ELF-1 (cell line): ENCODE results near the gene NNT.

Experiments
- DNase-seq: peaks from one replicate; pipeline ENCODE4 v3.0.0-alpha.2; 2016; ENCODE audit warnings: low read depth, low spot score

Gene NNT

GRCh38 chr5:43623048-43623680 lies 20.2 kb downstream of the NNT start:
- DNase-seq, result no peak

- peak; percentile 81 for DNase-seq
Measured at GRCh38 chr5:43627028-43627427, 24.0 kb downstream of the NNT start.

- peak; percentile 68 for DNase-seq
Measured at GRCh38 chr5:43631182-43631910, 28.4 kb downstream of the NNT start.

DNA sequence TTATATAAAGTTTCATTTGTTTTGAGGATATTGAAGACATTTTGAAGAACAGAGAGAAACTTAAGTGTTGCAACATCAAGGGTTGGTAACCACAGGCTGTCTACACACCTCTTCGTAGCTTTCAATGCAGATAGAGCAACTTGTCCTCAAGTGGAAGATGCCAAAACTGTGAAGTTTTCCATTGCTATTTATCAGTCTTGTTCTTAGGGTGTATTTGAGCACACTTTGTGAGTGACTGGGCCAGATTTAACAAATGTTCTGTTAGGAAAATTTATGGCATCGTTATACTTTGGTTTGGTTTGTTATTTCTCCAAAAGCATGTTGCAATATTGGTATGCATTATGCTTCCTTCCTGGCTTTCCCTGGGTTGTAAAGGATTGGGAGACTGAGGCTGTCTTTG lies 31.6 kb downstream of the NNT start:
- no peak for DNase-seq

DNA sequence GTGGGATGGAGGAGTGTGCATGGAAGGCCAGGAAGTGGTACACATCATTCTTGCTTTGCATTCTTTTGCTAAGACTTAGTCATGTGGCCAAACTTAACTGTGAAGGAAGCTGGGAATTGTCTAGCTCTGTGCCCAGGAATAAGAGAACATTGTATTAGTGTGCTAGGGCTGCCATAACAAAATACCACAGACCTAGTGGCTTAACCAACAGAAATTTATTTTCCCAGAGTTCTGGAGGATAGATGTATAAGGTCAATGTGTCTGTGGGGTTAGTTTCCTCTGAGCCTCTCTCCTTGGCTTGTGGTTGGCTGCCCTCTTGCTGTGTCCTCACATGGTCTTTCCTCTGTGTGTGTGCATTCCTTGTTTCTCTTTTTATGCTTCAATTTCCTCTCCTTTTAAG lies 32.4 kb downstream of the NNT start:
- no peak for DNase-seq

GRCh38 chr5:43636076-43636475 lies 33.1 kb downstream of the NNT start:
- no peak for DNase-seq

DNA sequence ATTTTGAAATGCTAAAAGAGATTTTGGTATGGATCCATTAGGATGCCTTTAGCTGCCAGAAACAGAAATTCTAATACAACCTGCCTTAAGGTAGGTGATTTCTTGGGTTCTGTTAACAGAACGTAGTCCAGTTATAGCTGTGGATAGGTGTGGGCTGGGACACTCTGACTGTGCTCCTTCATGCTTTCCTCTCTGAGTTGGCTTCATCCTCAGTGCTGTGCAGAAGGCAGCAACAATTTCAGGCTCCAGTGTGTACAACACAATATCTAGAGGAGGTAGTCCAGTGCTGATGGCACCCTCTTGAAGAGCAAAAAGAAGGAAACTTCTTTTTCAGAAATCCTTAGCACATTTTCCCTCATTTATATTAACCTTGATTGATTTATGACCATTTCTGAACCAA lies 34.4 kb downstream of the NNT start:
- DNase-seq, result no peak

- DNase-seq, result no peak
Measured at GRCh38 chr5:43638107-43638506, 35.1 kb downstream of the NNT start.

DNA sequence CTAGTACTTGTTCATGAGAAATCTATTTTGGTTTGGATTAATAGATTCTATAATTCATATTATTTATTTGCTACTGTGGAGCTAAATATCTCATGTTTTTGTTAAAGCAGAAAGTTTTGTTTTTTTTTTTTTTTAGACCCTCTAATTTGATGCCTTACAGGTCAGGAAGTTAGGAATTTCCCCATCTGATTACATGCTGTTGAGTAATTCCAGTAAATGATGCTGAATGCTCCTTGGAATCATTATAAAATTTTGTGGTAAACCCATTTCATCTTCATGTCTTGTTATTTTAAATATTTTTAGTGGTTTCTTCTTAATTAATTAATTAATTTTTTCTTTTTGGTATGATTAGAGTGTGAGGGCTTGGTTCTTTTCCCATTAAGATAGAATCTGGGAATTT lies 35.6 kb downstream of the NNT start:
- DNase-seq, result no peak

- no peak for DNase-seq
Measured at GRCh38 chr5:43639566-43639965, 36.6 kb downstream of the NNT start.

DNA sequence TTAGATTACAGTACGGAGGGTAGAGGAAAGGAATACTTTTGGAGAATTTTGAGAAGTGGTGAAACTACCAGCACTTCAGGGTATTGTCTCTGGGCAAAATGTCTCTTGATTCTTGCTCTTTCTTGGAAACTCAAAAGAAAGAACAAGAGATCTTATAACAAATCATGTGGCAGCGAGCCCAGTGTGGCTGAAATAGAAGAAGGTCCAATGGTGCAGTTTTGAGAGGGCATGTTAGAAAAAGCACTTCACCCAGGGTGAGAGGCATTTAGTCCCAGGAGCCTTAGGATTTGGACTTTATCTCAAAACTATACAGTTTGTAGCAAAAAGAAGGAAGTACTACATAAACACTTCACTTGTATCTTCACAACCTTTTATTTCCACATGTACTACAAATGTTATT lies 39.4 kb downstream of the NNT start:
- DNase-seq, result no peak

DNA sequence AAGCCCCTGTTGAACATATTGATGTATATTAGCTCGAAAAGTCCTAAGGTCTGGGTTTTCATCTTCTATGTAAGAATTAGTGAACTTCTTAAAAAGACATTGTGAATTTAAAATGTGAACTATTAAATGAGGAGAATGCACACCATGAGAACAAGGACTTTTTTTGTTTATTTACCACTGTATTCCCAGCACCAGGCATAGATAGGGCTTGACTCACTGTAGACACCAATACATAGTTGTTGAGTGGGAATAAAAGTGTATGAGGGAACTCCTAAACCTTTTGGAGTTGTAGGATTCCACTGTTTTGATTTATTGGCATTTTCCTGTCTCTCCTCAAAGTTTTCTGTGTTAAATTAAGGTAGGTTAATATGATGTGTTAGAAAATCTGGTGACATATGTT lies 40.3 kb downstream of the NNT start:
- DNase-seq, result no peak

GRCh38 chr5:43643750-43644149 lies 40.8 kb downstream of the NNT start:
- no peak for DNase-seq

DNA sequence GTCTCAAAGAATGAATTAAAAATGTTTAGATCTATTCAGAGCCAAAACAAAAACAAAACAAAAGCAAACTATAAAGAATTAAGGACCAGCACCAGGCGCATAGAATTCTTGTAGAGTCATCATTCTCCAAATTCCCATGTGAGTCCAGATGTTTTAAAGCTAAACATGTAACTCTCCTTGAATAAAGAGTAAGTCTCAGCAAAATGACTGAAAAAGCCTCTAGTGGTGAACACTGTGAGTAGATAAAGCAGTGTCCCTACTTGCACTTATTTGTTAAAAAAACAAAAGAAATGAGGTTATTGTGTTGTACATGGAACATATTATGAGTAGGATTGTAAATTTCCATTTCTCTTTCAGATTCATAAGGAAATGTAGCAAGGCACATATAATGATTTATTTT lies 44.0 kb downstream of the NNT start:
- DNase-seq, result no peak

- DNase-seq, result no peak
Measured at GRCh38 chr5:43647789-43648188, 44.8 kb downstream of the NNT start.

GRCh38 chr5:43648499-43649124 lies 45.6 kb downstream of the NNT start:
- no peak for DNase-seq

GRCh38 chr5:43649256-43649655 lies 46.3 kb downstream of the NNT start:
- DNase-seq, result no peak

DNA sequence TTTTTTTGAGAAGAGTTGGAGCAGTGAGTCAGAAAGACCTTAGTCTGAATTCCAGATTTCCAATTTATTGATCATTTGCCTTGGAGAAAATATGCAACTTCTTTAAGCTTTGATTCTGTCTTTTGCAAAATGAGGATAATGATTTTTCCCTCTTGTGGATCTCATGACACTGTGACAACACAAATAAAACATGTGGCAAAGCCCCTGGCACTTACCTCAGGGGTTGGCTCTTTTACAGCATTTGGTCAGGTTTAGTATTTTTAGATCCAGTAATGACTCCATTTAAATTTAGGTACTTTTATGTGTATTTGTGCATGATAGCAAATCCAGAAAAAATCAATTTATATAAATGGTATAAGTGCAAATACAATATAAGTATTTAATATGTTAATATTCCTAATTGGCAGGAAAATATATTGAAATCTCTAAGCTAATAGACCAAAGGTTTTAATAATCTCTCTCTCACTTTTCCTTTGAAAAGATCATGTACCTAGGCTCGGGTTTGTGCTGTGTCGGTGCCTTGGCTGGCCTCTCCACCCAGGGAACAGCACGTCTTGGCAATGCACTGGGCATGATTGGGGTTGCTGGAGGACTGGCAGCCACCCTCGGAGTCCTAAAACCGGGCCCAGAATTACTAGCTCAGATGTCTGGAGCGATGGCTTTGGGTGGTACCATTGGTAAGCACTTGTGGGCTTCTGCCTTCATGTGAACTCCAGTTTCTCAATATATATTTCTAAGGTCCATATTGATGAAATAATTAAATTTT lies 49.7 kb downstream of the NNT start:
- no peak for DNase-seq

DNA sequence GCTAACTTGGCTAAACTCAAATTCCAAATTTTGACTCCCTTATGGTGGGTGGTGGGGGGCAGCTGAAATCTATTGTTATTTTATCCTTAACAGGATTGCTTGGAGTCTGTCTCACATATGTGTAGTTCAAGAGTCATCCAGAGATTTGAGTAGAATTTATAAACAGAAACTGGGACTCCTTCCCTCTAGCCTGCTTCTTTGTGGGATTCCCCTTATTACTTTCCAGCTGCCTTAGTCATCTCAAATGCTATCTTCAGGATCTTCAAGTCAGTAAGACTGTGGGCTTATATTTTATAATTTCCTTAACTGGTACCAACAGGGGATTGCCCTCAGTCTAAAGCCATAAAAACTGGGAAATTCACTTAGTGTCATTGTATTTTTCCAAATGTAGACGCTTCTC lies 55.5 kb downstream of the NNT start:
- DNase-seq, result no peak

DNA sequence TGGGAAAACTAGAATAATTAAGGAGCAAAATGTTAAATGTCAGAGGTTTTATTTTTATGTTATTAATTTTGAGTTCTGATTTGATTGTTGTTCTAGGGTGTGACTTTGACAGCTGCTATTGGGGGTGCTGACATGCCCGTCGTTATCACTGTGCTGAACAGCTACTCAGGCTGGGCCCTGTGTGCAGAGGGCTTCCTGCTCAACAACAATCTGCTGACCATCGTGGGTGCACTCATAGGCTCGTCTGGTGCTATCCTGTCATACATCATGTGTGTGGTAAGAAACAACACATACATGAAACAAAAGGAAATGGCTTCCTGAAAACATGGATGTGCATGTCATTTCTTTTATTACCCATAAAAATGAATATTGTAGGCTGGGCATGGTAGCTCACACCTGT lies 56.1 kb downstream of the NNT start:
- no peak for DNase-seq

- DNase-seq, result no peak
Measured at GRCh38 chr5:43661102-43661501, 58.1 kb downstream of the NNT start.

DNA sequence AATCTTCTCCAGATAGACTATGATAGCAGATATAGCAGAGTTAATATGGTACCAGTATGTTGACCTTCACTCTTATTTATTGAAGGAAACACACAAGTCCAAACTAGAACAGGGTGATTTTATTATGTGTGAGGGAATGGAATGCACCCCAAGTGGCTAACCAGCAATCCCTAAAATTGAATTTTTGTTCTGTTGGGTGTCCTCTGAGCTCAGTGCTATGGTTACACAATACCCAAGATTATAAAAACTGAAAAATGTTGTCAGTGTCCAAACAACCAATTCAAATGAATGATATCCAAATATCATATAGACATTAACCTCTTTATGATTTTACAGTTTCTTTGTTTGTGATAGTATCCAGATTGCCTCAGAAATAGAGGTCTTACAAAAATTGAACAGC lies 60.9 kb downstream of the NNT start:
- DNase-seq, result no peak
